Lower lobe of right lung (tissue), 2 donors: ENCODE results near the gene HLA-DOB. TPM values are rescaled to one million over a fixed set of nuclear protein-coding genes. Genes with fewer than 3 reads are reported as not detected.

Experiments used
- ATAC-seq, 2 donors: fragments of 200-7000 bp; cut with Tn5 transposase; one replicate each; pipeline ENCODE4 v1.9.1; 2020 to 2022; ENCODE audit warnings: mild to moderate bottlenecking in 2 of 2, moderate library complexity in 2 of 2
- DNase-seq: peaks from one replicate; pipeline ENCODE4 v3.0.0-alpha.2; 2020
- H3K27ac ChIP-seq: fragments of 200-600 bp; one replicate; pipeline ENCODE4 v1.8.0; 2022
- H3K27me3 ChIP-seq: fragments of 200-600 bp; one replicate; pipeline ENCODE4 v1.8.0; 2022; ENCODE audit warnings: low read depth
- H3K36me3 ChIP-seq: fragments of 200-600 bp; one replicate; pipeline ENCODE4 v1.8.0; 2022; ENCODE audit warnings: mild to moderate bottlenecking
- H3K4me1 ChIP-seq: fragments of 200-600 bp; one replicate; pipeline ENCODE4 v1.8.0; 2022
- H3K4me3 ChIP-seq: fragments of 200-600 bp; one replicate; pipeline ENCODE4 v1.8.0; 2022; ENCODE audit warnings: mild to moderate bottlenecking
- H3K9me3 ChIP-seq: fragments of 200-600 bp; one replicate; pipeline ENCODE4 v1.8.0; 2022
- CTCF ChIP-seq: fragments of 200-600 bp; IDR thresholded peaks from one replicate; pipeline ENCODE4 v1.8.0; 2022; ENCODE audit warnings: antibody characterized with exemption, mild to moderate bottlenecking
- intact Hi-C: fragments of 100-400 bp; cut with DNase I; formaldehyde crosslinking; loops from one replicate; pipeline ENCODE4 v1.11.0; 2022
- total RNA-seq: library from RNA; stranded (reverse); fragmentation: NEBNext Ultra II Directional; extraction: Animal tissue kit (Norgen Biotek cat#: 25700); gene quantifications from one replicate; pipeline ENCODE4 v1.2.1, GENCODE V29; 2021
- donor health status: DM: no; HTN: yes; CAD: no; lungs with severe emphysema.

The HLA-DOB gene
- total RNA-seq, 1 donor from 2014 or later, result 0.95 TPM

GRCh38 chr6:32803416-32803815, 13.4 kb downstream of the HLA-DOB start:
- ATAC-seq, result no peak
- Histone ChIP-seq H3K4me3 (no peak overlapping the region), H3K9me3 (no peaks in the 10 kb centered on the region), H3K27me3 (peaks cover 21% of the 10 kb centered on the region), H3K4me1 (no peaks in the 10 kb centered on the region), H3K36me3 (no peaks in the 10 kb centered on the region), H3K27ac (no peak overlapping the region)
- no peak for TF ChIP-seq CTCF
- no peak for DNase-seq
- intact Hi-C loops, result no loop called here

GRCh38 chr6:32799740-32800139, 17.1 kb downstream of the HLA-DOB start:
- no peak overlapping the region for H3K27ac ChIP-seq

GRCh38 chr6:32799168-32799567, 17.6 kb downstream of the HLA-DOB start:
- TF ChIP-seq CTCF, result no peak
- Histone ChIP-seq H3K36me3 (no peaks in the 10 kb centered on the region), H3K27me3 (peaks cover 14% of the 10 kb centered on the region), H3K4me1 (peaks cover 10% of the 10 kb centered on the region), H3K27ac (no peak overlapping the region), H3K9me3 (no peaks in the 10 kb centered on the region), H3K4me3 (no peak overlapping the region)
- no peak for DNase-seq
- no peak for ATAC-seq
- intact Hi-C loops, result no loop called here

More at GRCh38 chr6:32799740-32800139, 17.1 kb downstream of the HLA-DOB start:
- Histone ChIP-seq H3K4me1 (peaks cover 10% of the 10 kb centered on the region), H3K36me3 (no peaks in the 10 kb centered on the region), H3K27me3 (peaks cover 14% of the 10 kb centered on the region), H3K9me3 (no peaks in the 10 kb centered on the region), H3K4me3 (no peak overlapping the region)
- TF ChIP-seq CTCF, result no peak
- DNase-seq (no peak), ATAC-seq (no peak)
- intact Hi-C loops, result no loop called here

- peak; percentile 95 for TF ChIP-seq CTCF
- peak; percentile 81 for DNase-seq
- Histone ChIP-seq H3K36me3 (no peaks in the 10 kb centered on the region), H3K27me3 (peaks cover 6% of the 10 kb centered on the region), H3K27ac (no peak overlapping the region), H3K4me3 (peak overlapping the region; percentile 34), H3K9me3 (no peaks in the 10 kb centered on the region), H3K4me1 (peaks cover 10% of the 10 kb centered on the region)
- peak; percentile 82 to 88 for ATAC-seq
- intact Hi-C loops, result no loop called here
Measured at GRCh38 chr6:32796848-32797776, 19.7 kb downstream of the HLA-DOB start.

GRCh38 chr6:32794510-32794909, 22.3 kb downstream of the HLA-DOB start:
- H3K36me3 ChIP-seq, result no peaks in the 10 kb centered on the region
- H3K27ac ChIP-seq, result no peak overlapping the region
- no peak overlapping the region for H3K4me3 ChIP-seq
- H3K27me3 ChIP-seq, result peaks cover 10% of the 10 kb centered on the region
- TF ChIP-seq CTCF, result no peak
- peak; percentile 46 to 63 for ATAC-seq
- H3K9me3 ChIP-seq, result no peaks in the 10 kb centered on the region
- DNase-seq, result no peak
- H3K4me1 ChIP-seq, result peaks cover 10% of the 10 kb centered on the region
- intact Hi-C loops, result no loop called here
